Thyroid gland (tissue), 4 donors: ENCODE results near the gene DICER1.

ENCODE experiments used
- POLR2A ChIP-seq, 2 donors: fragments of 450-650 bp; IDR thresholded peaks; one replicate each; pipeline ENCODE4 v1.6.1; 2017; ENCODE audit warnings: antibody characterized with exemption in 2 of 2, mild to moderate bottlenecking in 2 of 2, moderate library complexity in 1 of 2
- TF ChIP-seq, protein P1 (sequence below), 6 experiments: fragments of 200-600 bp in 3 of 6; fragments of 450-650 bp in 3 of 6; sonication (generic) in 3 of 6; IDR thresholded peaks; one replicate each; pipeline ENCODE4 v1.5.1; 2016 to 2019; ENCODE audit warnings: antibody characterized with exemption in 6 of 6, mild to moderate bottlenecking in 2 of 6, inconsistent platforms in 1 of 6, moderate library complexity in 1 of 6

DNA sequence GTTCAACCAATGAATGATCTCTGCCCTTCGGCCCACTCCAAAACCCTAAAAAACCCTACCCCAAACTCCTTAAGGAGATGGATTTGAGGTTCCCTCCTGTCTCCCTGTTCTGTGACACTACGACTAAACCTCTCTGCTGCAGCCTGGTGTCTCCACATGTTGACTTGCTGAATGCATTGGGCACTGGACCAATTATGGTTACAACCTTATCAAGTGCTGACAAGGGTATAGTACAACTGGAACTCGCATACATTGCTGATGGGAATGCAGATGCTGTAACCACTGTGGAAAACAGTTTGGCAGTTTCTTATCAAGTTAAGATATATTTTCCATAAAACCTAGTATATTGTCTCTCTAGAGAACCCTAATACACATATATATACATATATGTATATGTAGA, 6.3 kb upstream of the DICER1 start:
- TF ChIP-seq, protein P1, sequence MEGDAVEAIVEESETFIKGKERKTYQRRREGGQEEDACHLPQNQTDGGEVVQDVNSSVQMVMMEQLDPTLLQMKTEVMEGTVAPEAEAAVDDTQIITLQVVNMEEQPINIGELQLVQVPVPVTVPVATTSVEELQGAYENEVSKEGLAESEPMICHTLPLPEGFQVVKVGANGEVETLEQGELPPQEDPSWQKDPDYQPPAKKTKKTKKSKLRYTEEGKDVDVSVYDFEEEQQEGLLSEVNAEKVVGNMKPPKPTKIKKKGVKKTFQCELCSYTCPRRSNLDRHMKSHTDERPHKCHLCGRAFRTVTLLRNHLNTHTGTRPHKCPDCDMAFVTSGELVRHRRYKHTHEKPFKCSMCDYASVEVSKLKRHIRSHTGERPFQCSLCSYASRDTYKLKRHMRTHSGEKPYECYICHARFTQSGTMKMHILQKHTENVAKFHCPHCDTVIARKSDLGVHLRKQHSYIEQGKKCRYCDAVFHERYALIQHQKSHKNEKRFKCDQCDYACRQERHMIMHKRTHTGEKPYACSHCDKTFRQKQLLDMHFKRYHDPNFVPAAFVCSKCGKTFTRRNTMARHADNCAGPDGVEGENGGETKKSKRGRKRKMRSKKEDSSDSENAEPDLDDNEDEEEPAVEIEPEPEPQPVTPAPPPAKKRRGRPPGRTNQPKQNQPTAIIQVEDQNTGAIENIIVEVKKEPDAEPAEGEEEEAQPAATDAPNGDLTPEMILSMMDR (IDR thresholded peaks at IDR 0.05): no peak
- TF ChIP-seq POLR2A (IDR thresholded peaks at IDR 0.05): no peak
